Stimulated activated CD4-positive, alpha-beta T cell treated with anti-CD3 and anti-CD28 coated beads, Interleukin-2, amount 100 ng/mL, for 48 hours (primary cell): ENCODE results near the gene FBXW9.
"Not testable (repeated sequence)": the region's sequence is repeated elsewhere in the genome, so short reads cannot be mapped to it uniquely, and the experiment has no call there.

ENCODE experiments used
- DNase-seq, 2 donors: peaks; one replicate each; pipeline ENCODE4 v3.0.0-alpha.2; 2020

FBXW9 gene

DNA sequence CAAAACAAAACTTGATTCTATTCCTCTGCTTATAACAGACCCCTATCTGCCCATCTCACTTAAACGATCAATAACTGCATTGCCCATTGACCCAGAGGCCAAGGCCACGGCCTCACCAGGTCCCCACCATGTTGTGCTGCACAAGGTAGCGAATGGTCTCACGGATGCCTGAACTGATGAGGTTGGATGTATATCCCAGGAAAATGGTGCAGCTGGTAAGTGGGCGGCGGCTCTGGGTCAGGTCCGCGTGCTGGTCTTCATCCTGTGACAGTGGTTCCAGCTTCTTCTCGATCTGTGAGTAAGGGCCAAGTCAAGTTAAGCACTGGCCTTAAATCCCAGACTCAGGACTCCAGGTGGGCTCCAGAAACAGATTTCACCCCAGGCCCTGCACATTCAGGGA, 16.4 kb downstream of the FBXW9 start:
- DNase-seq = no peak

DNA sequence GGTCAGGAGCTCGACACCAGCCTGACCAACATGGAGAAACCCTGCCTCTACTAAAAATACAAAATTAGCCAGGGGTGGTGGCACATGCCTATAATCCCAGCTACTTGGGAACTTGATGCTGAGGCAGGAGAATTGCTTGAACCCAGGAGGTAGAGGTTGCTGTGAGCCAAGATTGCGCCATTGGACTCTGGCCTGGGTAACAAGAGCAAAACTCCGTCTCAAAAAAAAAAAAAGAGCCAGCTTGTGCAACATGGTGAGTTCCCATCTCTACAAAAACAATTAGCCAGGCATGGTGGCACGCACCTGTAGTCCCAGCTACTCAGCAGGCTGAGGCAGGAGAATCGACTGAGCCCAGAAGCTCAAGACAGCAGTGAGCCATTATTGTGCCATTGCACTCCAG, 18.4 kb downstream of the FBXW9 start:
- not testable (repeated sequence) for DNase-seq

DNA sequence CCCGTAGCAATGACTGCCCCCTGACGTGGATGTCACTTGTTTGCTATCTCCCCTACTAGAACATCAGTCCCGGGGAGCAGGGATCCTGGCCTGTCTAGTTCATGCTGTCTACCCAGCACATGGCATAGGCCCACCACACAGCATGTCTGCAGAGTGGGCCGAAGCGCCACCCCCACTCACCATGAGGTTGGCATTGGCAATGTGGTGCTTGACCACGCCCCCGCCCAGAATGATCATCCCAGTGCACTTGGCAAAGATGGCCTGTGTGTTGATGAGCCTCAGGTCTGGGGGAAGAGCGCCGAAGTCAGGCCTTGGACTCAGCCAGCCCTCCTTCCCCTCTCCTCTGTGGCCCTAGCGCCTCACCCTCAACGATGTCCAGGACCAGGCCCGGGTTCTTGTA, 19.5 kb downstream of the FBXW9 start:
- DNase-seq = no peak

DNA sequence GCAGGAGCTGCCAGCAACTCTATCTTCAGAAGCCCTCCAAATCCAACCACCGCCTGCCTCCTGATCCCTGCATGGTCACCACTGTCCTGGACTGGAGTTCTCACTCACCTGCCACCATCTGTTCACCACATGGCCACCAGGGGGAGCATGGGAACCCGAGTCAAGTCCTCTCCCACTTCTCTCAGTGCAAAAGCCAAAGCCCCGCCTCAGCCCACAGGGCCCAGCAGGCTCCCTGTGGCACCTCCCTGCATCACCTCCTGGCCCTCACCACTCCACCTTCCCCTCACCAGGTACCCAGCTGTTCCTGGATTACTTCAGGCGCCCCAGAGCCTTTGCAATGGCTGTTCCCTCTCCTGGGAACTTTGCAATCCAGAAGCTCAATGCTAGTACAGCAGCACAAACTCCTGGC, 20.0 kb downstream of the FBXW9 start:
- DNase-seq = peak; percentile 93 to 94

DNA sequence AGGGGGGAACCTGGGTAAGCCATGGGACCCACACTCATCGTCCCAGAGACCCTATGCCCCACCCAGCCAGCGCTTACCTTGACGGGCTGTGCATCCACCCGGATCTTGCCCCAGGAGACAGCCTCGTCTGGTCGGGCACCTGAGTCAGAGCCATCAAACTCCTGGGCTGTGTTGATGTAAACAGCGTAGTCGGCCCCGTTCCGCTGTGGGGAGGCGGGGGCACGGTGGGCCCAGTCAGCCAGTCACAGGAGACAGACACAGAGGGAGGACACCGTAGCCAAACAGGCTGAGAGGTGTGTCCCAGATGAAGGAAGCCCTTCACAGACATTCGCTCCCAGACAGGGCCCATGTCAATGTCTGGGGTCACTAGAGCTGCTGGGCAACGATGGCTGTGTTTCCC, 20.5 kb downstream of the FBXW9 start:
- DNase-seq = no peak

DNA sequence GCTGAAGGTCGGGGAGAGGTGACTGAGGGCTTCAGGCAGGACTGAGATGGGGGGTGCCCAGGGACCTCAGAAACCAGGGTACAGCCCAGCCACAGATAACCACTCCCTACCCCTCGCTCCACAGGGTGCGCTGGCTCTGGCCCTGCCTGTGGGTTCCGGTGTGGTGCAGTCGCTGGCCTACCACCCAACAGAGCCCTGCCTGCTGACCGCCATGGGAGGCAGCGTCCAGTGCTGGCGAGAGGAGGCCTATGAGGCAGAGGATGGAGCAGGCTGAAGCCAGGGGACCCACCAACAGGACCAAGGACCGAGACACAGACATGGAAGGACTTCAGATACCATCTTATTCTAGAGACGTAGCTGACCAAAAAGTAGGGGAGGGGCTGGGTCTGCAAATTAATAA, 21.0 kb downstream of the FBXW9 start:
- DNase-seq = no peak

DNA sequence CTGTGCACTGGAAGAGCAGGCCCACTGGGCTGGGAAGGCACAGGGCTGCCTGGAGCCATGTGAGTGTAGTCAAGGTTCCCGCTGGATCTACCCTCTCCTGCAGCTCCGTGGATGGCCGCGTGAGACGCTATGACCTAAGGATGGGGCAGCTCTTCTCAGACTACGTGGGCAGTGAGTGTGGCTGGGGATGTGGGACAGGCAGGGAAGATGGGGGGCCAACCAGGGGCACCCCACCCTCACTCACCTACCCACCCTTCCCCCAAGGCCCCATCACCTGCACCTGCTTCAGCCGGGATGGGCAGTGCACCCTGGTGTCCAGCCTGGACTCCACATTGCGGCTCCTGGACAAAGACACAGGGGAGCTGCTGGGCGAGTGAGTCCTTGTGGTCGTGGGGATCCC, 23.7 kb downstream of the FBXW9 start:
- DNase-seq = no peak

DNA sequence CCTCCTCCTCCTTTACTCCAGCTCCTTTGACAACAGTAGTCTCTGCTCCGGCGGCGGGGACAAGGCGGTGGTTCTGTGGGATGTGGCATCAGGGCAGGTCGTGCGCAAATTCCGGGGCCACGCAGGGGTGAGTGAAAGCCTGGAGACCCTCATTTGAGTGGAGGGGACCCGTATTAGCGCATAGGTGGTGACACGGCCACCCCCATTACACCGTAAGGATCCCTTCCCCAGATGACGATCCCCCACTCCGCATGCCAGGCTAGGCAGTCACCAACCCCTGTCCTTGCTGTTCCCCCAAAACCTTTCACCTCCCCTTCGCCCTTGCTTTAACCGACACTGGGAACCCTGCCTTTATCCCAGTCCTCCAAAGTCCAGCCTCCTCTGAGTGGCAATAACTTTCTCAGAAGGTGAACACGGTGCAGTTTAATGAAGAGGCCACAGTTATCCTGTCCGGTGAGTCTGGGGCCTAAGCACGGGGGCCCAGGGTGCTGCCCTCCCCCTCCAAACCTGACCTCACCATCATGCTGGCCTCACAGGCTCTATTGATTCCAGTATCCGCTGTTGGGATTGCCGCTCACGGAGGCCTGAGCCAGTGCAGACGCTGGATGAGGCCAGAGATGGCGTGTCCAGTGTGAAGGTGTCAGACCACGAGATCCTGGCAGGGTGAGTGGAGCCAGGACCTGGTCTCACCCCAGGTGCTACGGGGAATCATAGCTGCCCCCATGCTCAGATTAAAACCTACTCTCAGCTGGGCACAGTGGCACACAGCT, 26.1 kb downstream of the FBXW9 start:
- DNase-seq = no peak

DNA sequence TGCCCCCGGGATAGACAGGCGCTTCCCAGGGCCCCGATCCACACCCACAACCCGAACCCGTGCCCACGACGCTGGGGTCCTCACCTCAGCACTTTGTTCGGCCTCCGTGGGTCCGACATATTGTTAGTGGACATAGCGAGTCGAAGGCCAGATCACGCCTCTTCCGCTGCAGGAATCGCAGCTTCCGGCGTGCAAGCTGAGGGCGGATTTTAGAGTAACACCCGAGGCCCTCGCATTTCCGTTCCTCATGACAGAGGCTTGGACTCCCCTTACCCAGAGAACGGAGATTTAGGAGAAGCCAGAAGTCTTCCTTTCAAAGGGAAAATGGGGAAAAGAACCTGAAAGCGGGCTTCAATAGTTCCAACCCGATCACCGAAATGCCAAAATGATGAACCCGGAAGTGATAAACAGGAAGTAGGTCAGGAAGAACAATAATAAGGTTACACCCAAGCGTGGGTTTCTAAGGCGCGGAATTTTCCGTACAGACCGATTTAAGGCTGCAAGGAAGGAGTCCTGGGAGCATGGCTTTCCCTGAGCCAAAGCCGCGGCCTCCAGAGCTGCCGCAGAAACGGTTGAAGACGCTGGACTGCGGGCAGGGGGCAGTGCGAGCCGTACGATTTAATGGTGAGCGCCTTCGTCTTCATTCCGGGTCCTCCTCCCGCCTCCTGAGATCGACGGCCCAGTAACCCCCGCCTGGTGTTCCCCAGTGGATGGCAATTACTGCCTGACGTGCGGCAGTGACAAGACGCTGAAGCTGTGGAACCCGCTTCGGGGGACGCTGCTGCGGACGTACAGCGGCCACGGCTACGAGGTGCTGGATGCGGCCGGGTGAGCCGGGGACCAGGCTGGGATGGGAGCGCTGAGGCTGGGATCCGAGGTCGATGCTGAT, 26.9 kb downstream of the FBXW9 start:
- peak; percentile 67 to 73 for DNase-seq

DNA sequence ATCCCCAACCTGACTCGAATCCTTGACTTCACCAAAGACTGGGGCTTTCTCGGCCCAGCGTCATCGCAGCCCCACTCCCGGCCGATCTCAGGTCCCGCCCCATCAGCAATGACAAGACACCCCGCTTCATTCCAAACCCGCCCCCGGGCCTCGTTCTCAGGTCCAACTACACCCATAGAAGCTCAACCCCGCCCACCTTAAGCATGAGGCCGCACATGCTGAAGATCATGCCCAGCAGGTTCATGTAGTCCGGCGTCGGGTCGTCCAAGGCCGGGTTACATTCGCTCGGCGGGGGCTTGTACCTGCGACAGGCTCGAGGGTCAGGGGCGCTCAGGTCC, 27.5 kb downstream of the FBXW9 start:
- peak; percentile 45 to 50 for DNase-seq

DNA sequence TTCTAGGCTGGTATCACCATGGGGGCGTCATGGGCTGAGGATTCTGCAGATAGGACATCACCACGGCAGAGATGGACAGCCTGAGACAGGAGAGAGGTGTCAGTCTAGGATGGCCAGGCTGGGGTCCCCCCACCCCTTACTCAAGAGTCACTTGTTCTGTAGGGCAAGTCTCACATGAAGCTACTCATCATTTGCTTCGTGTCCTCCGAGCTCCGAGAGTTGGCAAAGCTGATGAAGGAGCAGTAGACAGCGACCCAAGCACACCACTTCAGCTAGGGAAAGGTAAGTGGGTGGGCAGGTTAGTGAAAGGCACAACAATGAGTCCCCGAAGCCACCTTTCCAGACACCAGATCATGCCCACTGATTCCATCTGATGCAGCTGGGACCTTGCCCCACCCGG, 28.1 kb downstream of the FBXW9 start:
- DNase-seq = no peak

DNA sequence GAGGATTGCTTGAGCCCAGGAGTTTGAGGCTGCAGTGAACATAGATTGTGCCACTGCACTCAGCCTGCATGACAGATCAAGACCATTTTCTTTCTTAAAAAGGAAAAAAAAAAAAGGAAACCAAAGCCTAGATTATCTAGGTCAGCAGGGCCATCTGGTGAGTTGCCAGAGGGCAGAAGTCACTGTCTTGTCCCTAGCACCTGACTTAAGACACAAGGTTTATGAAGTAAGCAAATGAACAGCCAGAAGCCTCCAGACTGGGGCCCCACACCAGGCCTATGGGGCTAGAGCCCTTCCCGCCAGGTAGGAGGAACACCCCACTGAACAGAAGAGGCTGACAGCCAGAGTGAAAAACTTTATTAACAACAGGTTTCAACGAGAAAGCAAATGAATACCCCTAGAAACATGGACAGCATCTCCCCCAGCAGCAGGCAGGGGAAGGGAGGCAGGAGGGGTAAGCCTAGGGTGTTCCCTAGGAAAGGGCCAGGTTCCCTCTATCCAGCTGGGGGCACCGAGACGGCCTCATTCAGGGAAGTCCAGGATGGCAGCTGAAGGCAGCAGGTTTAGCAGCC, 28.6 kb downstream of the FBXW9 start:
- no peak for DNase-seq

DNA sequence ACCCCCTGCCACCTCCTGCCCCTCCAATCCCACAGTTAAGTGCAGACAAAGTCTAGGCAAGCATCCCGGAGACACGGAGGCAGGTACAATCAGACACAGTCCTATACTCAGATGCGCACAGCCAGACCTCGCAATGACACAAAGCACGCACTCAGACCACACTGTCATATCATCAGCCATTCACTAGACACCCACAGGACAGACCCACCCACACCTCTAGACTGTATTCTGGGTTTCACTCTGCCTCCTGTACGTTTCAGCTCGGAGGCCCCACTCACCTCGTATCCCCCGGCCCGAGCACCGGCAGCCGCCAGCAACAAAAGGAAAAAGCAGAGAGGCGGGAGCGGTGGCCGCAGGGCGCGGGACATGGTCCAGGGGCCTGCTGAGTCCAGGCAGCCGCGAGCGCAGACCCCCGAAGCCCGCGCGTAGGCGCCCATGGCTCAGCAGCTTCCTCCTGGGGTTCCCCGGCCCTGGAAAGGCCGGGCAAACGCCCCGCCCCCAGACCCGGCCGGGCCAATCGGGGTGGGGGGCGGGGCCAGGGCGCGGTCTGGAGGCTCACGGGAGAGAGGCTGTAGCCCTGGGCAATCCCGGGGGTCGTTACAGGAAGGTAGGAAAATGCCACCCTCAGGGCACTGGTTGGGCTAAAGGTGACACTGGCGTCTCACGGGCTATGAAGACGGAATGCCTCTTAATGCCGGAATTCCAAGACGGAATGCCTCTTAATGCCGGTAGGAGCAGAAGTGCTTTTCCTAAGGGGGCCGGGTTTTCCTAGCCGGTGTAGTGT, 30.0 kb downstream of the FBXW9 start, which contains the start of the genes MAN2B1 and WDR83:
MAN2B1 (minus strand) TSS at position 478 of the 784 bp plus-strand sequence; CDS start at position 437, 41 bp downstream.
WDR83 (plus strand) TSS at position 543 of the 784 bp plus-strand sequence. CDS start 2,984 bp downstream, outside the sequence.
- DNase-seq = peak; percentile 71 to 78

DNA sequence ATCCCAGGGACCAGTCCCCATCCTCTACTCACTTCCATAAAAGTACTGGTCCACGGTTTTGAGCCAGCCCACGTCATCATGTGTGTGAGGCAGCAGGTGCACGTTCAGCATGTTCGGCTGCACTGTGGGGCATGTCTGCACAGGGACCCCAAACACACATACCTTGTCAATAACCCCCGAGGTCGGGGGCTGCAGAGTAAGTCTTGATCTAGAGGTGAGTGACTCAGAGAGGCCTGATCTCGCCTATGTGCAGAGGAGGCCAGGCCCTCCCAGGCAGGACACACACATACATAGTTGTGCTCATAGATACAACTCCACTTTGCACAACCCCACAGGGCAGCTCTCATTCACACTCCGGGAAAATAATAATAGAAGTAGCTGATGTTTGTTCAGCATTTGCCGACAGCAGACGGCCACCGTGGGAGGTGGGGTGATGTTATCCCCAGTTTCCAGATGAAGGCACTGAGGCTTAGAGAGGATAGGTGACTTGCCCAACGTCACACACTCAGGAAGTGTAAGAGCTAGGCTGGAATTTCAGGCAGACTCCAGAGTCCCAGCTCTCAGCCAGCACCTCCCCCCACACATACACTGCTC, 30.7 kb downstream of the FBXW9 start:
- no peak for DNase-seq

DNA sequence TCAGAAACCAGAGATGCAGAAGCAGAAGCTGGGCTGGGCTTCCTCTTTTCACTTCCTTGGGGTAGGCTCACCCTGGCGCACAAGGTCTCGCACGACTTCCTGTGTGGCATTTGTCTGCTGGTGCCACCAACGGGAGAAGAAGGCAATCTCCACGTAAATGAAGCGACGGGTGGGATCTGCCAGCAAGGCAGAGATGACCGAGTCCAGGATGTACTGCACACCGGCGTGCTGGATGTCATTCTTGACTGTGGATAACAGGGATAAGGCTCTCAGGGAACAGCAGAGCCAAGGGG, 31.2 kb downstream of the FBXW9 start:
- DNase-seq = no peak

DNA sequence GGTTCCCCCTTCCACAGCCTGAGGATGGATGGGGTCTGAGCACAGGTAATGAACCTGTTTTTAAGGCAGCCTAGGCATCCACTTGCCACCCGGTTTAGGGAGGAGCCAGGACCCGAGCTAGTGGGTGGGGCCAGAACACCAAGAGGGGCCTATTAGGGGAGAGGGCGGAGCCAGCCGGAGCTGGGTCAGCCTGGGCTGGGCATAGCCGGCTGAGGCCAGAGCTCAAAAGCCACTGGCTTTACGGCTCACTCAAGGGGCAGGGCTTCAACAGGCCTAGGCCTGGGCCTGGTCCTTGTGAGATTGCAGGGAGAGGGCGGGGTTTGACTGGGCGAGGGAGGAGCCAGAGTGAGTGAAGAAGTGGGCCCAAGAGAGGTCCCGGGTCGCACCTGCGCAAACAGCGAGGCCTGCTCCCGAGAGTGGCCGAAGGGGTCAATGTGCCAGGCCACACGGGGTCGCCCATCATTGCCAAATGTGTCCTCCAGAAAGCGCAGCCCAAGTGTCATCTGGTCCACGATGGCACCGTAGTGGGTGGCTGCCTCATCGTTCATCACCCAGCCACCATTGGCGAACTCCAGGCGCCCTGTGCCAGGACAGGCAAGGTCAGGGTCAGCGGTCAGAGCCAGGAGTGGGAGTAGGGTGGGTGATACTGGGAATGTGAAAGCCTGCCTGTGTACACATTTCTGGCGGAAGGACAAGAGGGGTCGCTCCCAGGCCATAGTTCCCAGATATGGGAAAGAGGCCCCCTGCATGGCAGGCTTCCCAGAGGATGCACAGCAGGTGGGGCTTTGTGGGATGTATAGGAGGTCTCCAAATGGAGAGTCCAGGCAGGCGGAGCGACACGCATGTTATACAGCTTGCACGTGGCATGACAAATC, 31.8 kb downstream of the FBXW9 start:
- DNase-seq = no peak

DNA sequence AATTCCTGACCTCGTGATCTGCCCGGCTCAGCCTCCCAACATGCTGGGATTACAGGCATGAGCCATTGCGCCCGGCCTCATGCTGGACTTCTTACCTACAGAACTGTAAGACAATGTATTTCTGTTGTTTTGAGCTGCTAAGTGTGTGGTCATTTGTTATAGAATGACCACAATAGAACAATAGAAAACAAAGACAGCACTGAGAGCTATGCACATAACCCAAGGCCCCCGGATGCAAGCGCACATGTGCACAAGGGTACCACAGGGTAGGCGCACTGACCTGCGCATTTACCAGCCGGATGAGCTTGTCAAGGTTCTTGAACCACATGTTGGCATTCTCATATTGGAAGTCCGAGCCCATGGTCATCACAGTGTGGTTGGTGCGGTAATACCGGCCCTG, 35.5 kb downstream of the FBXW9 start:
- no peak for DNase-seq

DNA sequence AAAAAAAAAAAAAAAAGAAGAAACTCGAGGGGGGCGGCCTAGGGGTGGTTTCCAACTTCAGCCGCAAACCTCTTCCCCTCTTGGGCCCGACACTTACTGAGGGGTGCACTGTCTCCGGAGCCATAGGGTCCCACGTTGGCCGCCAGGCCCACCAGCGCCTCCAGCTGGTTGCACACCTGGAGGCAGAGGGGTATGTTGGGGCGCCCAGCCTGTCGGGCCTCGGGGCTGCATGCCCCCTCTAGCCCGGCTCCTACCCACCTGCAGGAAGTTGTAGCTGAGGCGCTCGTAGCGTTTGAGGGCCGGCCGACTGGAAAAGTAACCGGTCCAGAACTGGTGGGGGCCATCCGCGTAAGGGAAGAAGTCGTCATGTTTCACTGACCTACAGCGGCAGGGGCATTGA, 38.5 kb downstream of the FBXW9 start:
- no peak for DNase-seq

DNA sequence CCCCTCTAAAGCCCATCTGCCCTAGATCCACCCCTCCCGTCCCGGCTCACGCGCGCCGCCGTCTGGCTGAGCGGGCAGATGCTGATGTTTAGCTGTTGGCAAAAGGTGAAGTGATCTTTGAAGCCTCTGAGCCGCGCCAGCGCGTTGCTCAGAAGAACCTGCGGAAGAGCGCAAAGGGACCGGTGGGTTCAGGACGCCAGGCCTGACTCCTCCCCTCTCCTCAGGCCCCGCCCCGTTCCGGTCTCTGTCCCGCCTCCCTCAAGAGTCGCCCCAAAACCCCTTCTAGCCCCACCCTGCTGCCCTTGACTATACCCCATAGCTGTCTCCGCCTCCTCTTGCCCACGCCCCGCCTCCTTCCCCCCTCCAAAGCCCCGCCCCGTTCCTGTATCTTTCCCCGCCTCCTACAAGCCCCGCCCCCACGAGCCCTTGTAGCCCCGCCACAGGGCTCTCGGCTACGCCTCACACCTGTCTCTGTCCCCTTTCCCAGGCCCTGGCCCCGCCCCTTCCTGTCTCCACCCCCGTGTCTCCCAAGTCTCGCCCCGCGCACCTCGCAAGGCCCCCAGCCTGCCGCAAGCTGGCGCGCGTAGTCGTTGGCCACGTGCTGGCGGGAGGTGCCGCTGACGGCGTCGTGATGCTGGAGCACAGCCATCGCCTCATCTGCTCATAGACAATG, 39.4 kb downstream of the FBXW9 start:
- peak in 1 of 2 donors; percentile 44 for DNase-seq

DNA sequence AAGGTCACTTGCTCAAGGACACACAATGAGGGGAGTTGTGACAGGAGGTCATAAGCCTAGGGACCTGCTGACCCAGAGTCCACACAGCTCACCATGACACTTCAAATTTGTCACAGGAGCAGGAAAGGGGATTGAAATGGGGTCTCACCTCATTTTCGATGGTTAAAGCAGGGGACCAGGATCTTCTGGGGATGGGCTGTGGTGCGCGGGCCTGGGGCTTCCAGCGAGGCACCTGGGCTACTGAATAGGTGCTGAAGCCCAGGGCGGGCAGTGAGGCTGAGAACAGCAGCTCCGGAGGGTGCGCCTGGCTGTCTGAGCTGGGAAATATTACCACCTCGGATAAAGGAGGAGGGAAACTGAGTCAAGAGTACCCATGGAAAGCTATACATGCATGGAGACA, 40.9 kb downstream of the FBXW9 start:
- DNase-seq = no peak

DNA sequence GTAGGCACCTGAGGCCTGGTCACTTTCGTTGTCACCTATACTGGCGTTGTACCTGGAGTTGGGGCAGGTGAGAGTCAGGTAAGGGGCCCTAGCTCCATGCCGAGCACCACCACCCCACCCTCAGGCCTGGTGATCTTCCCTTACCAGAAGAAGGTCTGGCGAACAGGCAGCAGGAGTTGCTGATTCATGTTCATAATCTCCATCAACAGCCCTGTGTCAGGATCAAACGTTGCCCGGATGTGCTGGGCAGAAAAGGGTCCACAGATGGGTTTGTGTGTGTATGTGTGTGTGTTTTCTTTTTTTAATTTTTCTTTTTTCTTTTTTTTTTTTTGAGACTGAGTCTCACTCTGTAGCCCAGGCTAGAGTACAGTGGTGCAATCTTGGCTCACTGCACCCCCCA, 44.2 kb downstream of the FBXW9 start:
- no peak for DNase-seq
